NCI-H2107 (cell line): ENCODE results near the gene DDX23.
"Not testable (repeated sequence)": the region's sequence is repeated elsewhere in the genome, so short reads cannot be mapped to it uniquely, and the experiment has no call there.

Source experiments
- DNase-seq: peaks from one replicate; lab custom pipeline; 2025; lab: John Stamatoyannopoulos, UW

Gene DDX23

DNA sequence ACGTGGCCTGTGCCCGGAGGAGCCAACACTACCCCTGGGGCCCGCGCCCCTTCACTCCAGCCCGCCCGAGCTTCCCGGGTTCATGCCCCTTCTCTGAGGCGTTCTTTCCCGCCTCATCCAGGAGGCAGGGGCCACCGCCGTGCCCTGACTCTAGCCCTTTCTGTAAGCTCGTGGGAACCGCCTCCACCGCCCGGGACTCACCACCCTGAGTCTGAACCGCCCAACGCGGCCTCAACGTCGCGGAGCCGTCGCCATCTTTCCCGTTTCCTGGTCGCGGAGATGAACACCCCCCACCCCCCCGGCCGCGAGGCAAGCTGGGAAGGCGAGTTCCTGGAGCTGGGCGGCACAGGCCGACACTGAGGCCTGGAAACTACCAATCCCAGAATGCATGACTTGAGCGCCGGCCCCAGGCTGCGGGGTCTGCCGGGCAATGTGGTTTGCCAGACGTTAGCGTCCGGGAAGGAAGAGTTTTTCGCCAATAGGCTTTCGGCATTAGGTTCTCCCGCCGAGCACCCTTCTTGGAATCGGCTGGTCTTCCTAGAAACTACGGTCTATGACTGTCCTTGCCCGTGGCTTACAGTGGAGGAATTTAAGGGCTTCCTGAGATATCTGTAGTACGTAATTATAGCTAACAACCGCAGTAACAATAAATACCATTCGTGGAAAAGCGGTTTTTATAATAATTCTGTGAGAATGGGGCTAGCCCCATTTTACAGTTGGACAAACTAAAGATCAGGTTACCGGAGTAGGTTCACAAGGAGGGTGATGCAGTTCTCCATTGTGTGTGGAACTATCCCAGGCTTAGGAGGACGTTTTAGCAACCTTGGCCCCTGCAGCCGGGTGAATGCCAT is at the start of gene DDX23:
Gene DDX23, minus strand, starts transcription at position 281 of the 851 bp plus-strand sequence. CDS start 6,381 bp downstream, outside the sequence.
- DNase-seq: peak; percentile 97

DNA sequence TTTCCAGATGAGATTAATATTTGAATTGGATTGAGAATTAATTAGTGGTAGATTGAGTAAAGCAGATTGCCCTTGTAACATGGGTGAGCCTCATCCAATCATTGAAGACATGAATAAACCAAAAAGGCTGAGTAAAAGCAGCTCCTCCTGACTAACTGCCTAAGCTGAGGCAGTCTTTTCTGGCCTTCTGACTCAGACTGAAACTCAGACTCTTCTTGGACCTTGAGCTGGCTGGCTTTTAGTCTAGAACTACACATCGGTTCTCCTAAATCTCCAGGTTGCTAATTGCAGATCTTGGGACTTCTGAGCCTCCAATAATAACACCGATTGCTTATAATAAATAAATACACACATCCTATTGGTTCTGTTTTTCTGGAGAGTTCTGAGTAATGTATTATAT is 49.3 kb upstream of the DDX23 start:
- DNase-seq: no peak

DNA sequence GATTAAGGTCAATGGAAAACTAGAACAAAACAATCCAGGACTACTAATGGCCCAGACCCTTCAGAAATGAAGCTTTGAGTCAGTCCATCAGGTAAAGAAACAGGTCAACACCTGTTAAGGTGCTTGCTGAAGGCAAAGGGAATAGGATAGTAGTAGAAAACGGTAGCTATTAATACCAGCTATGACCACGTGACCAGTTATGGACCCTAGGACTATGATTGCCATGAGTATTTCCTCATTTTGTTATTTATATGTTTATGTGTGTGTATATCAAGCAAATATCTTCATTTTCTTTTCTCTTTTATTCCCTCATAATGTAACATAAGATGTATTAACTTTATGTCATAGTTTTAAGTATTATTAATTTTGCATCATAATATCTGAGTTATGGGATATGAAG is 47.7 kb upstream of the DDX23 start:
- DNase-seq: no peak

DNA sequence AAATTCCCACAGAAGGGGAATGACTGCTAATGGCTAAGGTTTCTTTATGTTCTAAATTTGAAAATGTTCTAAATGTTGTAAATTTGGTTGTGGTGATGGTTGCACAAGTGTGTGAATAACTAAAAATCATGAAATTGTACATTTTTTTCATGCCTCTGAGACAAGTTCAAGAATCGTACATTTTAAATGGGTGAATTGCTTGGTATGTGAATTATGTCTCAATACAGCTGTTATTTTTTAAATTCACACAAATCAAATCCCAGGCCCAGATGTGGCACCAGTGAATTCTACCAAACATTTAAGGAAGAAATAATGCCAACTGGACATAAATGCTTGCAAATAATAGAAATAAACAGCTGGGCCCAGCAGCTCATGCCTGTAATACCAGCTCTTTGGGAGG is 42.3 kb upstream of the DDX23 start:
- DNase-seq: no peak

DNA sequence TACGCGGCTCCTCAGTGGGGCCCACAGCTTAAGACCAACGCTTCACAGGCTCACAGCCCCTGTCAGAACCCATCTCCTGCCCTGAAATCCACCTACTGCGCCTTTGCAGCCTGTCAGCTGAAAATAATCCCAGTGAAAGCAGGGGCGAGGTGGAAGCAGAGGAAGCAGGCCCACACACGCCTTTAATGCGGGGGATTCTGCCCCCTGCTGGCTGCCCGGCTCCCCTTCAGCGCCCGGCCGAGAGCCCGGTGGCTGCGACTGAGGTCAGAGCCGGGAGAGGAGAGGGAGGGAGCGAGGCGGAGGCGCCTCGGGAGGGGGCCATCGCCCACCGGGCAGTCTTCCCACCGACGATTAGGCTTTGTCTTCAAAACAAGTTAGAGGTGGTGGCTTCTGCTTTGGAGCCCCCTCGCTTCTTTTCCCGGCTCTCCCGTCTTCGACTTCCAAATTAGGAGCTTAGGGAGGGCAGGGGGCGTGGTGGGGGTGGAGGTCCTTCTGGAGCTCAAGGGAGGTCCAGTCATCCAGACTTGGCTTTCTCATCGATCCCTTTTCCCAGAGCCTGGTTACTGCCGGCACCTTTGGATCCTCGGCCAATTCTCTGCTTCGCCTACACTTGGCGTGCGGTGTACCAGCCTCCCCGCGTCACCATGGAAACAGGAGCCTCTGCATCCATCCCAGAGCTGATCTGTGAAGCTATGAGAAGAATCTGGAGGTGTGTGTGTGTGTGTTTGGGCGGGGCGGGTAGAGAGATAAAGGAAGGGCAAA is 38.9 kb upstream of the DDX23 start:
- DNase-seq: peak; percentile 39

DNA sequence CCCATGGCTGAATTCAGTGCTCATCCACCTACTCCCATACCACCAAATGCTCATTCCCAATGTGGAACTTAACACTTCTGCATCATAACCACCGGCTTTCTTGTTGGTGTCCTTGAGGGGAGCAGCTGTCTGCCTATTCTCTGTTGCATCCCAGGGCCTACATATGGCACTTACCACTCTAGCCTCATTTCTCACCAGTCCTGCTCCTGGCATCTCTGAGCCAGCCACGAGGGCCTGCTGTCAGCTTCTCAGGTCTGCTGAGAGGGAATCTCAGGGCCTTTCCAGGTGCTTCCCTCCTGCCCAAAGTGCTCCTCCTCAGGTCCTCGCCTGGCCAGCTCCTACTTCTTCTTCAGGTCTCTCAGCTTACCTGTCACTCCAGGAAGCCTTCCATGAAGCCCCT is 37.7 kb upstream of the DDX23 start:
- no peak for DNase-seq

- DNase-seq: no peak
These were observed 31.6 kb upstream of the DDX23 start for GRCh38 chr12:48883305-48884161.

DNA sequence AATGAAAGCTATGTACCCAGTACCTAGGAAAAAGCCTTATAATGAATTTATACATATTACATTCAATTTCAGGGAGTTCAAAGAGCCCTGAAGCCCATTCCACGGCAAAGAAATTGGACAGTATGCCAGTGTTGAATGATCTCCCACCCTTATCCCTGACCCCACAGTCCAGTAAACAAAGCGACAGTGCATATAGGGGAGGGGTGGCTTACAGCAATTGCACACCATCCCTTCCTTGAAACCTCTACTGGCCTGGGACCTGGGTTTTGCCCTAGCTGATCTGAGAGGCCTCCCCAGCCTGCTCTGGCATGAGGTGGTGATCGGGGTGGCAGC is 31.0 kb upstream of the DDX23 start:
- no peak for DNase-seq

- DNase-seq: no peak
These were observed 30.3 kb upstream of the DDX23 start for GRCh38 chr12:48882315-48882687.

DNA sequence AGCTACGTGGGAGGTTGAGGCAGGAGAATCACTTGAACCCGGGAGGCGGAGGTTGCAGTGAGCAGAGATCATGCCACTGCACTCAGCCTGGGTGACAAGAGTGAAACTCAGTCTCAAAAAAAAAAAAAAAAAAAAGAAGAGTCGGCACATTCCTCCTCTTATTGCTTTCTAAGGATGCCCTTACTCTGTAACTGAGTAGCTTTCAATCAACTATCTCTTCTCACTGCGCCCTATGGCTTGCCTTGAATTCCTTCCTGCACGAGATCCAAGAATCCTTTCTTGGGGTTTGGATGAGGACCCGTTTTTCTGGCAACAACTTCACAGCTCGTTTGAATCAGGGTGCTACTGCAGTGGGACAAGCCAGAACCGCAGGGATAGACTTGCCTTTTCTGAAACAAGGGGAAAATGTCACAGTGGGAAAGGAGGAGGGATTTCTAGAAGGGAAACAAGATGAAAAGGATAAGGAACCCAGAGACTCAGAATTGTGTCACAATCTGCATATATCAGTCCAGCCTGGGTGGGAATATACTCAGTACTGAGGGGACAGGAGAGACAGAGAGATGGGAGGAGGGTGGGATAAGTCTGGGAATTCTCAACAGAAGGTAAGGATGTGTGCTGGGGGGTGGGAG is 29.8 kb upstream of the DDX23 start:
- DNase-seq: no peak

- DNase-seq: no peak
These were observed 28.7 kb upstream of the DDX23 start for GRCh38 chr12:48880647-48881046.

DNA sequence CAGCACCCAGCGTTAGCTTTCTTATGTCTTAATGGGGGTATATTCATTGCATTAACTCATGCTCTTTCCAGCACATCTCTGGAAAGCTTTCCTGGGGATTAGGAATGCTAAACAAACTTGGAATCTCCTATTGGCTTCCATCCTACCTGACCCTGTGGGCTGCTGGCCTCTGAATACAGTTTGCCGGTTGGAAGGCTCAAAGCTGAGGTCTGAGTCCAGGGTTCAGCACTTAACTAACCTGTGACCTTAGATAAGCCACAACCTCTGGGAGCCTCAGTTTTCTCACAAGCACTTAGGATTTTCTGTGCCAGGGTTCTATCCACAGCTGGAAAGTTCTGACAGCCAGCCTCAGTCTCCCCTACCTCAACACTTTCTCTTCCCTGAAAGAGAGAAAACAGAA is 26.6 kb upstream of the DDX23 start:
- DNase-seq: no peak

DNA sequence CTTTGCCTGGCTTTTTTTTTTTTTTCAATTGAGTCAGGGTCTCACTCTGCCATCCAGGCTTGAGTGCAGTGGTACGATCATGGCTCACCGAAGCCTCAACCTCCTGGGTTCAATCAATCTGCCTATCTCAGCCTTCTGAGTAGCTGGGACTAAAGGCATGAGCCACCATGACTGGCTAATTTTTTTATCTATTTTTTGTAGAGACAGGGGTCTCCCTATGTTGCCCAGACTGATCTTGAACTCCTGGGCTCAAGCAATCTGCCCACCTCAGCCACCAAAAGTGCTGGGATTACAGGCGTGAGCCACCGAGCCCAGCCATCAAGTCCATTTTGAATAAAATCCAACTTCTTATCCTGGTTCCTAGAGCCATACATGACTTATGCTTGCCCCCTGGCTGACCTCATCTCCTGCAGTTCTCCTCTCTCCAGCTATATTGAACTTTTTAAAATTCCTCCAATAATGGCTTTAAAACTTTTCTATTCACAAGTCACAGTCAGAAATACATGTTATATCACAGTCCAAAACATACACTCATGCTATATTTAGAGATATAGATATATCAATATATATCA is 24.1 kb upstream of the DDX23 start:
- no peak for DNase-seq

- DNase-seq: not testable (repeated sequence)
These were observed 21.6 kb upstream of the DDX23 start for GRCh38 chr12:48873534-48873933.

GRCh38 chr12:48873096-48873495 is 21.1 kb upstream of the DDX23 start:
- DNase-seq: no peak

DNA sequence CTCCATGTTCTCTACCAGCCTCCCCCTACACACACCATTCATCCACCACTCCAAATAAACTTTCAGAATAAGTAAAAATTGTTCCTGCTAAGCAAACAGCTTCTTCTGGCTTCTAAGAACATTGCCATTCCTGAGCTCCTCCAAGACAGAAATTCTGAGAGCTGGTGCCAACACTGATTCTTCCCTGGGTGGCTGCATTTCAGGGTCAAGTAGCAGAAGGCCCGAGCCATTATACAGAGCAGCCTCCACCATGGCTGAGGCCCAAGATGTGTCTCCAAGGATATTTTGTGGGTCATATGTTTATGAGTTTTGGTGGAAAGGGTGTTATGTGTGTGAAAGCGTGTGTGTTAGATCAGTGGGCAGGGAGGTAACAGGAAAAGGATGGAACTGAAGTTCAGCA is 17.2 kb upstream of the DDX23 start:
- DNase-seq: no peak

DNA sequence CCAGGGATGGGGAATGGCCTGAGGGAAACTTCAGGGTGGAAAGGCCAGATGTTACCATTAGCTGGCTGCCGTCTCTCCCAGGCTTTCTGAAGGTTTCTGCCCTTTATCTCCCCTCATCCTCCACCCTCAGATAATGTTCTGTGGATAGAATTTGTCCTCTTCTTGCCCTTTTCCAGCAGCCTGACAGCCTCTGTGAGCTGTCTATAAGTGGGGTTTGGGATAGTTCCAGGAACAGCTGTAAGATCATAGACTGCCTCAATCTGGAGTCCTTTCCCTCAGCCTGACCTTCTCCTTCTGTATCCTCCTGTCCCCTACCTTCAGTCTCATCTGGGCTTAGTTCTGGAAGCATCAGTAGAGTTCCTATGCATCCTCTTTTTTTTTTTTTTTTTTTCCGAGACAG is 16.5 kb upstream of the DDX23 start:
- no peak for DNase-seq

- DNase-seq: no peak
These were observed 14.2 kb upstream of the DDX23 start for GRCh38 chr12:48866052-48866711.

GRCh38 chr12:48865281-48866051 is 13.5 kb upstream of the DDX23 start, which contains the start of gene RND1:
Gene RND1 (minus strand): TSS chr12:48865870. CDS start chr12:48865767, 103 bp downstream.
- peak; percentile 86 for DNase-seq

GRCh38 chr12:48863291-48863690 is 11.3 kb upstream of the DDX23 start:
- no peak for DNase-seq
